Breast epithelium (tissue), 3 donors: ENCODE results near the gene EARS2.

Experiments
- POLR2A ChIP-seq: fragments of 450-650 bp; IDR thresholded peaks from one replicate; pipeline ENCODE4 v1.6.1; 2016; ENCODE audit warnings: antibody characterized with exemption, mild to moderate bottlenecking, moderate library complexity
- POLR2AphosphoS5 ChIP-seq, 3 donors: sonication (generic); formaldehyde crosslinking; IDR thresholded peaks; one replicate each; pipeline ENCODE4 v1.6.1; 2017; ENCODE audit warnings: antibody characterized with exemption in 3 of 3
- TF ChIP-seq, protein P1 (sequence below), 3 donors: fragments of 450-650 bp; IDR thresholded peaks; one replicate each; pipeline ENCODE4 v1.5.1; 2016 to 2017; ENCODE audit warnings: antibody characterized with exemption in 3 of 3, mild to moderate bottlenecking in 3 of 3, moderate library complexity in 3 of 3

DNA sequence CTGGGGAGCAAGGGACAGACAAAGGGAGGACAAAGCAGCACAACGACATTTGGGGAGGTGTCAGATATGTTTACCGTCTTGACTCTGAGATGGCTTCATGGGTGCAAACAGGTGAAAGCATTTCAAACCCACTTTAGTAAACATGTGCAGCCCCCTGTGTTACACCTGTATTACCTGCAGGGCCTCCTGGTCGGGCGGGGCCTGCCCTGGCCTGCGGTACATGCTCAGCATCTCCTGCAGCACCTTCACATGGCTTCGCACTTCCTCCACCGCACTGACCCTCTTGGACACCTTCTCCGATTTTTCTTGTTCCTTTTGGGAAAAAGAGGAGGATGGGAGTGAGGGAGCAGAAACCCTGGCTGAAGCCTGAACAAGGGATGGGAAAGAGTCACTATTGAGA lies 71.3 kb downstream of the EARS2 start:
- TF ChIP-seq, protein P1, sequence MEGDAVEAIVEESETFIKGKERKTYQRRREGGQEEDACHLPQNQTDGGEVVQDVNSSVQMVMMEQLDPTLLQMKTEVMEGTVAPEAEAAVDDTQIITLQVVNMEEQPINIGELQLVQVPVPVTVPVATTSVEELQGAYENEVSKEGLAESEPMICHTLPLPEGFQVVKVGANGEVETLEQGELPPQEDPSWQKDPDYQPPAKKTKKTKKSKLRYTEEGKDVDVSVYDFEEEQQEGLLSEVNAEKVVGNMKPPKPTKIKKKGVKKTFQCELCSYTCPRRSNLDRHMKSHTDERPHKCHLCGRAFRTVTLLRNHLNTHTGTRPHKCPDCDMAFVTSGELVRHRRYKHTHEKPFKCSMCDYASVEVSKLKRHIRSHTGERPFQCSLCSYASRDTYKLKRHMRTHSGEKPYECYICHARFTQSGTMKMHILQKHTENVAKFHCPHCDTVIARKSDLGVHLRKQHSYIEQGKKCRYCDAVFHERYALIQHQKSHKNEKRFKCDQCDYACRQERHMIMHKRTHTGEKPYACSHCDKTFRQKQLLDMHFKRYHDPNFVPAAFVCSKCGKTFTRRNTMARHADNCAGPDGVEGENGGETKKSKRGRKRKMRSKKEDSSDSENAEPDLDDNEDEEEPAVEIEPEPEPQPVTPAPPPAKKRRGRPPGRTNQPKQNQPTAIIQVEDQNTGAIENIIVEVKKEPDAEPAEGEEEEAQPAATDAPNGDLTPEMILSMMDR (IDR thresholded peaks at IDR 0.05): no peak
- TF ChIP-seq POLR2A: no peak
- no peak for TF ChIP-seq POLR2AphosphoS5 (IDR thresholded peaks at IDR 0.05)
